ENCODE measurements around the gene RNASE13. TPM values are rescaled to one million over a fixed set of nuclear protein-coding genes. Genes with fewer than 3 reads are reported as not detected.
"Not testable (repeated sequence)": the region's sequence is repeated elsewhere in the genome, so short reads cannot be mapped to it uniquely, and the experiment has no call there.

Gene RNASE13
- total RNA-seq, 1 experiment from 2014 or later = not detected

- no peak within 1 kb of the TSS for H2BK12ac ChIP-seq (ENCODE audit: insufficient read length, low read depth, low read length)
- H4K5ac ChIP-seq (ENCODE audit: insufficient read length, low read depth, low read length) = no peak within 1 kb of the TSS
- H2AFZ ChIP-seq (ENCODE audit: low read length) = no peak within 1 kb of the TSS
- H3K9me3 ChIP-seq (ENCODE audit: control insufficient read depth, low read depth, low read length) = no peaks in the 10 kb centered on the region
- H3K79me1 ChIP-seq (ENCODE audit: insufficient read depth, low read depth, low read length, poor library complexity, severe bottlenecking) = no peaks in the 10 kb centered on the region
- TF ChIP-seq CTCF (conservative IDR thresholded peaks at IDR 0.05) = no peak
- no peak within 1 kb of the TSS for H4K8ac ChIP-seq (replicated peaks; ENCODE audit: insufficient read length, low read depth, low read length)
- no peak for DNase-seq
- Mint-ChIP-seq H3K4me3 (no peak within 1 kb of the TSS), H3K36me3 (ENCODE audit: insufficient read depth in 1 of 3, low read depth in 3 of 3) (no peaks in the 10 kb centered on the region), H3K27me3 (ENCODE audit: low read depth) (peaks cover 32% of the 10 kb centered on the region), H3K4me1 (peaks cover 24 to 26% of the 10 kb centered on the region in 2 experiments), H3K27ac (peak within 1 kb of the TSS in 1 of 3 experiments; percentile 11; a peak in 2 of 7 replicates), H3K9me3 (no peaks in the 10 kb centered on the region)
- no peaks in the 10 kb centered on the region for H4K20me1 ChIP-seq (ENCODE audit: control insufficient read depth, insufficient read depth, insufficient read length)
- no peak within 1 kb of the TSS for H2BK5ac ChIP-seq (ENCODE audit: insufficient read length, low read length)
- H2AK5ac ChIP-seq (ENCODE audit: insufficient read length, low read length) = no peak within 1 kb of the TSS
- H3K4ac ChIP-seq (ENCODE audit: low read depth, low read length) = no peak within 1 kb of the TSS
- H3K23me2 ChIP-seq (ENCODE audit: insufficient read length, low read depth, low read length, poor library complexity, severe bottlenecking) = no peaks in the 10 kb centered on the region
- H2BK120ac ChIP-seq (ENCODE audit: low read depth, low read length, poor library complexity, severe bottlenecking) = no peak within 1 kb of the TSS
- H3K23ac ChIP-seq (ENCODE audit: insufficient read length, low read depth, low read length) = no peak within 1 kb of the TSS
- H2BK20ac ChIP-seq (ENCODE audit: low read depth, low read length, poor library complexity, severe bottlenecking) = no peak within 1 kb of the TSS
- no peaks in the 10 kb centered on the region for H3K27me3 ChIP-seq (ENCODE audit: insufficient read depth, low read length)
- no peaks in the 10 kb centered on the region for H3K79me2 ChIP-seq (ENCODE audit: insufficient read depth, low read length)
- WGBS (ENCODE audit: extremely low coverage, insufficient read length, low lambda C conversion rate) = no CpG with 5 or more reads among the region's 11 CpGs
- H3K56ac ChIP-seq (ENCODE audit: insufficient read length, low read depth, low read length) = no peak within 1 kb of the TSS
- H3K27ac ChIP-seq (ENCODE audit: insufficient read length, low read depth, low read length) = no peak within 1 kb of the TSS
- H3K4me1 ChIP-seq (ENCODE audit: insufficient read depth, low read length) = peaks cover 5% of the 10 kb centered on the region
- H3K4me2 ChIP-seq (ENCODE audit: insufficient read depth, insufficient read length, low read length) = no peak within 1 kb of the TSS
- H3T11ph ChIP-seq (ENCODE audit: low read length) = no peak within 1 kb of the TSS
- H2BK15ac ChIP-seq (ENCODE audit: low read depth, low read length) = no peak within 1 kb of the TSS
- no peak within 1 kb of the TSS for H4K91ac ChIP-seq (ENCODE audit: insufficient read length, low read depth, low read length)
- no peak within 1 kb of the TSS for H3K9ac ChIP-seq (ENCODE audit: extremely low read depth, insufficient read length, low read length)
- H3K18ac ChIP-seq (ENCODE audit: insufficient read length, low read depth, low read length) = no peak within 1 kb of the TSS
- H3K14ac ChIP-seq (ENCODE audit: insufficient read depth, low read length) = no peak within 1 kb of the TSS
Observed at GRCh38 chr14:21041676-21042433, 7.2 kb upstream of the RNASE13 start, which contains the start of gene RNASE7. RNASE7 (plus strand) TSS chr14:21042362; CDS start chr14:21042993, 631 bp downstream.

GRCh38 chr14:21040941-21041340, 6.3 kb upstream of the RNASE13 start:
- not testable (repeated sequence) for H3K27ac Mint-ChIP-seq; H2BK15ac ChIP-seq (ENCODE audit: low read depth, low read length); H3K36me3 Mint-ChIP-seq (ENCODE audit: insufficient read depth in 1 of 3, low read depth in 3 of 3); H3K14ac ChIP-seq (ENCODE audit: insufficient read depth, low read length); H2AK5ac ChIP-seq (ENCODE audit: insufficient read length, low read length); H2BK120ac ChIP-seq (ENCODE audit: low read depth, low read length, poor library complexity, severe bottlenecking); H3K79me1 ChIP-seq (ENCODE audit: insufficient read depth, low read depth, low read length, poor library complexity, severe bottlenecking); H2AFZ ChIP-seq (ENCODE audit: low read length); H3K9me3 Mint-ChIP-seq; H4K5ac ChIP-seq (ENCODE audit: insufficient read length, low read depth, low read length); H3K4me1 ChIP-seq (ENCODE audit: insufficient read depth, low read length); H2BK12ac ChIP-seq (ENCODE audit: insufficient read length, low read depth, low read length); H3K4me2 ChIP-seq (ENCODE audit: insufficient read depth, insufficient read length, low read length); H2BK5ac ChIP-seq (ENCODE audit: insufficient read length, low read length); H3K79me2 ChIP-seq (ENCODE audit: insufficient read depth, low read length); H3K23me2 ChIP-seq (ENCODE audit: insufficient read length, low read depth, low read length, poor library complexity, severe bottlenecking); H3K23ac ChIP-seq (ENCODE audit: insufficient read length, low read depth, low read length); H3K27me3 ChIP-seq (ENCODE audit: insufficient read depth, low read length); H4K91ac ChIP-seq (ENCODE audit: insufficient read length, low read depth, low read length); H4K8ac ChIP-seq (replicated peaks; ENCODE audit: insufficient read length, low read depth, low read length); H3K9ac ChIP-seq (ENCODE audit: extremely low read depth, insufficient read length, low read length); H3K18ac ChIP-seq (ENCODE audit: insufficient read length, low read depth, low read length); H3T11ph ChIP-seq (ENCODE audit: low read length); H3K4ac ChIP-seq (ENCODE audit: low read depth, low read length); H3K9me3 ChIP-seq (ENCODE audit: control insufficient read depth, low read depth, low read length); H2BK20ac ChIP-seq (ENCODE audit: low read depth, low read length, poor library complexity, severe bottlenecking); DNase-seq; H3K27ac ChIP-seq (ENCODE audit: insufficient read length, low read depth, low read length); H3K56ac ChIP-seq (ENCODE audit: insufficient read length, low read depth, low read length); H3K4me3 Mint-ChIP-seq; H4K20me1 ChIP-seq (ENCODE audit: control insufficient read depth, insufficient read depth, insufficient read length)
- WGBS (ENCODE audit: extremely low coverage, insufficient read length, low lambda C conversion rate) = no CpG with 5 or more reads among the region's 3 CpGs
- Mint-ChIP-seq H3K27me3 (ENCODE audit: low read depth) (peaks cover 32% of the 10 kb centered on the region), H3K4me1 (peaks cover 24 to 26% of the 10 kb centered on the region in 2 experiments)
